Measurements from ENCODE around the gene BRD3.
A peak's percentile ranks its signal among the peaks of the same experiment; 100 is the strongest.

The BRD3 gene

GRCh38 chr9:134066526-134066912 is 1.3 kb downstream of the BRD3 start:
- peak; percentile 10 for DNase-seq

- no peak for DNase-seq
Observed at GRCh38 chr9:134065612-134066419, 2.0 kb downstream of the BRD3 start.

- no peak for DNase-seq
Observed at GRCh38 chr9:134064711-134065110, 3.1 kb downstream of the BRD3 start.

DNA sequence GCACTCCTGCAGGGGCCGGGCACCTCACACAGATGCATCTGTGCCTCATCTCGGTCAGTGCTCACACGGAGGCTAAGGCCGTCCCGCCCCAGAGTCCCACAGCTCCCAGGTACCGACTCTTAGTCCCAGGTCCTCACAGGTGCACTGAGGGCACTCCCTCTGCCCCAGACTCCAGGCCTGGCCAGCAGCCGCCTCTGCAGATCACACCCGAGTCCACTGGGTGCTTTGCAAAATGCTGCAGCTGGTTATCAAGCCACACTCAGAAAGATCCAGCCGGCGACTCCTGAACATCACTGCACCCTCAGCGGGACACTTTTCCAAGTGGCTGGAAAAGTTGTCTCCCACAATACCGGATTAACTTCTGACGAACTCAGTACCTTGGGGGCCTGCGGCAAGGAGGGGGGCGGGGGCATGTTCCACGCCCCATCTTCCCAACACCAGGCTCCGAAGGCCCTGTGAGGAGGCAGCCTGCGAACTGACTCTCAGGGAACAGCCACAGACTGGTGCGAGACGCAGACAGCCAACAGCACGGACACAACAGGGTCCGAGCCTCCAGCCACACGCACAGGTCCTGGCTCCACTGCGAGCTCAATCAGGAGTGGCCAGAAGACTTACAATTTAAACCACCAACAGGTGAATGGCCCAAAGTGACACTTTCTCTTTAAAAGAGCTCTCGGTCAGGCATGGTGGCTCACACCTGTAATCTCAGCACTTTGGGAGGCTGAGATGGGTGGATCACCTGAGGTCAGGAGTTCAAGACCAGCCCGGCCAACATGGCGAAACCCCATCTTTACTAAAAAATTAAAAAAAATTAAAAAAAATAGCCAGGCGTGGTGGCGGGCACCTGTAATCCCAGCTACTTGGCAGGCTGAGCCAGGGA is 4.0 kb downstream of the BRD3 start:
- no peak for DNase-seq

DNA sequence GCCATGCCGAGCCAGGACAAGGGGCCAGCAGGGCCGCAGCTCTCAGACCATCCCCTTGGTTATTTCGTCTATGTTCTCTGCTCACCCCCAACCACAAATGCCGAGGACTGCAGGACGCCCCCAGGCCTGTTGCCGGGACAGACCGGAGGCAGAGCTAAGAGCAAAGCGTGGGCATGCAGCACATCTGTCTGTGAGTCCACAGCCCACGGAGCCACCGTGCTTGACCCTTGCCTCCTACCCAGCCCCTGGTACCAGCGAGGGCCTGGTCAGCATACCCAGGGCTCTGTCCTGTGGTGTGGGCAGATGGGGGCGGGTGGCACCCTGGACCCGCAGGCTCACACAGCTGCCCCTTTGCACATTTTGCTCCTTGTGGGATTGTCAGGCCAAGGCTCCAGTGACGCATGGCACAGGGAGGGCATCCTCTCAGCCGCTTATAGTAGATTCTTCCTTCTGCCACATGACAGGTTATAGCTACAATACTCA is 4.7 kb downstream of the BRD3 start:
- no peak for DNase-seq

DNA sequence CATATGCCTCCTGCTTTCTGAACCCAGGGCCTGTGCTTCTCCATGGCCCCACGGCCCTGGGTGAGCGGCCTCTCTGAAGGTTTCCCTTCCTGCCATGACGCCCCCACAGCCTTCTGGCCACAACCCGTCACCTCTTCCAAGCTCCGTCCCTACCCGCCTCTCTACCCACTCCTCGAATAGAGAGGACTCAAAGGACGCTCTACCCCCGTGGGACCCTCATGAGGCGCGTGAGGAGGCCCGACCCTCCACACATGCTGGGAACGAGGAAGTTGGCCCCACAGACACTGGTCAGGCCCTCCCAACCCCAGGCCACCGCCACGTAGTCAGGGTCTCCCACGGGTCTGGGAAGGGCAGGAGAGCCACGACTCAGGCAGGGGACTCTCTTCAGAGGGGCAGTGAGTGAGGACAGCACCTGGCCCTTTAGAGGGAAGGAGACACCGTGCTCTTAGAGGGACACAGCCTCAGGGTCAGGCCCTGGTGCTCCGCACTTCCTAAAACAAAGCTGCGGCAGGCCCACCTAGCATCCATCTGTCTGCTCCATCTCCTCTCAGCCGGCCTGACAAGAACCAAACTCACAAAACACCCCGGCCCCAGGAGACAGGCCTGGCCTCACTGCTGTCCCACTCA is 5.3 kb downstream of the BRD3 start:
- DNase-seq, result no peak

GRCh38 chr9:134061688-134062371 is 6.0 kb downstream of the BRD3 start:
- no peak for DNase-seq

DNA sequence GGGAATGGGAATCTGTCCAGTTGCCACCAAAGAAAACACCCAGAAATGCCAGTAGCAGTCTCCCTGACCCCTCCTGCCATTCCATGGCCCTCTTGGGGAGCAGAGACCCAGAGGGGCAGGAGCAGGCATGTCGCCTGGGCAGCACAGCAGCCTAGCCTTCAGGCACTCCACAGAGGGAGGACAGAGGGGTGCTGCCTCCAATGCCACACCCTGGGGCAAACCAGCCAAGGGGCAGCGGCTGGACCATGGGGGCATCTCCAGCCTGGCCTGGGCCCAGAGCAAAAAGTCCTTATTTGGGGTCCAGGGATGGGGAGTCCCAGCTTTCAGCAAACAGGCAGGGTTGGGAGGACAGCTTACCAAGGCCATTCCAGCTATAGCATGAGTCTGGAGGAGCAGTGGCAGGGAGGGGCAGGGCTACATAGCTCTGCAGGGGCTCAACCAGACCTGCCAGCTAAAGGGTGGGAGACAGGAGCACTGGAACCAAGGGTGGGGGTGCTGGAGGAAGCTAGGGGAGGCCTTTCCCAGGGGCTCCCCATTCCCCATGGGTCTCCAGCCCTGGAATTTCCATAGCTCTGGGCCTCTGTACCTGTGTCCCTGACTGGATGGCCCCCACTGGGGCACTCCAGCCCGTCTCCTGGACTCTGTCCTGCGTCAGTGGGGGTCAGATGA is 6.7 kb downstream of the BRD3 start:
- no peak for DNase-seq

GRCh38 chr9:134060546-134060945 is 7.3 kb downstream of the BRD3 start:
- DNase-seq, result no peak

- no peak for DNase-seq
Observed at GRCh38 chr9:134059661-134060395, 8.0 kb downstream of the BRD3 start.

DNA sequence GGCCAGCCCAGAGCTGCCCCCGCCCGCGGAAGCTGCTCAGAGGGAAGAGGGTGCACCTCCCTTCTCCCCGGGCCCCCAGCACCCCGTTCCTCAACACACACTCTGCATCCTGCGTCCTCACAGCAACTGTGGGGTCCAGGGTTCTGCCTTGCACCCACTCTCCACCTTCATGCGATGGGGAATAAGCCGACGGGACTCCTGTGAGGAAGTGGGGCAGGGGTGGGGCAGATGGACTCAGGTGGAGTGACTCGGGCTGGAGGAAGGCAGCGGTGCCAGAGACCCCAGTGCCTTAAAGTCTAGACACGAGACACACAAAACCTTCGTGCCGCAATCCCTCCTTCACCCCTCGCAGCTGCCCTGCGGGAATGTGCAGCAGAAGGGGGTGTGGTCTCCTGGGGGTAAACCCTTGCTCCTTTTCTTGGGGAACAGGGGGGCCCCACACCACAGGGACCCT is 8.6 kb downstream of the BRD3 start:
- DNase-seq, result no peak

- no peak for DNase-seq
Observed at GRCh38 chr9:134058716-134059115, 9.1 kb downstream of the BRD3 start.

DNA sequence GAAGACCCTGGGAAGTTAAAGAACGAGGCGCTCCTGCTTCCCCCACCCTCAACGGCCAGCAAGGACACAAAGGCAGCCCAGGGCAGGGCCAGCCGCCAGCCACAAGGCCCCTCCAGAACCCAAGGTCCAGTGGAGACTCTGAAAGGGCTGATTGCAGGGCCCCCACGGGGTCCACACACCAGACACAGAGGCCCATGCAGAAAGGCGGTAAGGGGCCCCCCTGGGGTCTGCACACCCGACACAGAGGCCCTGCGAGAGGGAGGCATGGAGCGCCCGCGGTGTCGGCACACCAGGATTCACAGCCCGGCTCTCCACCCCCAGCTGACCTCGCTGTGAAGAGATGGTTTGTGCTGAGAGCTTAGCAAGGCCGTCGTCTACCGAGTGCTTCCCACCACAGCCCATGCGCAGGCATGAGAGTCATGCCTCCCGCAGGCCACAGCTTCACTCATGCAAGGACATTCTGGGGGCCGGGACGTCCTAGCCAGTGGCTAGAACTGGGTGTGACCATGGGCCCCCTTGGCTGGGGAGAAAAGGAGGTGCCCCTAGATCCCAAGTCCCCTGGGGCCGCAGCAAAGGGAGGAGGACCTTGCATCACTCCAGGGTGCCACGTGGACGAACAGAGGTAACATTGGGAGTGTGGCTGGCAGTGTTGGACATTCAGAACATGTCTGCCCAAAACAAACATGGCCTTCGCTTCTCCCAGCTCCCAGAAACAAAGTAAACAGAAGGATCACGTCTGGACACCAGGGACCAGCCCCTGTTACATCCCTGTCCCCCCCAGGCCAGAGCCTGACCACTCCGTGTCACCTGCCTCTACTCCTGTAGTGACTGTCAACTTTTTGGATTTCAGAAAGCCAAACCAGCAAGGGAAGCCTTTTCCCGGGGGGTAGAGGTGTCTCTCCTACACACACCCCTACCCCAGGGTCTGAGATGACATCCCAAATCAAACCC is 9.8 kb downstream of the BRD3 start:
- DNase-seq, result no peak

GRCh38 chr9:134057307-134057657 is 10.5 kb downstream of the BRD3 start:
- no peak for DNase-seq

GRCh38 chr9:134056483-134057306 is 11.1 kb downstream of the BRD3 start:
- DNase-seq, result no peak

DNA sequence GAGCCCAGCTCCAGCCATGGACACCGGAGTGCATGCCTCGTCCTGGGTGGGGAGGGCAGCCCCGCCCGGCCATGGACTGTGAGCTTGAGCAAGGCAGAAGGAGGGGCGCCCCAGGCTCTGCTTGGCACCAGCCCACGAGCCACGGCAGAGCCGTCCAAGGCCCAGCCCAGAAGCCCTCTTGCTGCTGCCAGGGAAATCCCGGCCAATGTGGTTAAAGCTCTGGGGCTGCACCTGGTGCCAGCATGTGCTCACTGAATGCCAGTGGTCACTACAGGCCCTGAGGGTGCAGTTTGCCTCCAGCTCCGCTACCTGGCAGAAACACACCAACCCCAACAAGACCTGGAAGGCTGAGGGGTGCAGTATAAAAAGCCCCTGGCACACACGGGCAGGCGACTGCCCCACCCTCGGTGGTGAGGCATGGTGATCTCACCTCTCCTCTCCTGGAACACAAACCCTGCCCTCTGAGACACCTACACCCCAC is 11.8 kb downstream of the BRD3 start:
- DNase-seq, result peak; percentile 6

DNA sequence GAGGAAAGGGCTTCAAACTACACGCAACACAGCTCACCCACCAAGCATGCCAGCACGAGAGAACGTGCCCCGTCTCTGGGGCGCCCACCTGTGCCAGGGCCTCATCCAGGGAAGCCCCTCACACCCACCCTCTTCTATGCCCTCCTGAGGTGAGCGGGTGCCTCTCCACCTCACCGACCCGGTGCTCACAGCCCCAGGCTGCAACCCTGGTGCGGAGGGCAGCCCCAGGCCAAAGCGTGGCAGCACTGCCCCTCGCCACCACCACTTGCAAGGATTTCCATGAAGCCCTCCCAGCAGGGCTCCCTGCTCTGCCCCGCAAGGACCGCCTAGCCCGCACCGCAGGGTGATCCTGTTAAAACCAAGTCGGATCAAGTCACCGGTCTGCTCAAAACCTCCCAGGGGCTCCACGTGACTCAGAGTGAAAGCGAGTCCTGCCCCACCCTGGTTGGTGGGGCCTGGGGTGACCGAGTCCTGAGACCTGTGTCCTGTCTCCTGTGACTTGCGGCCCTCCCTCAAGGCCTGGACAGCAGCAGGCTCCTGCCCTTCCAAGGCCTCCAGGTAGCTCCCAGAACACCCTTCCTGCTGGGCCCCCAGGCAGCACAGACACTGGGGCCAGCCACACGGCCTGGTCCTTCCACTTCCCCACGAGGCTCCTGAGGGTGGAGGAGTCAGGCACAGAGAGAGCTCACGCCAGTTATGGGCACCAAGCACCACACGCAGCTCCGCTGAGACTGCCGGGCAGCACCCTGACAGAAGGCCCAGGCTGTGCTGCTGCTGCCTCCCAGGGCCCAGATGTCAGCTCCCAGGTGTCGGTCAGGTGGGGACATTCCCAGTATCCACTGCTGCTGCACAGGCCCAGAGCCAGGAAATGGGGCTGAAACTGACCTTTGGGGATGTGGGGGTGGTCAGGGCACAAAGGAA is 12.7 kb downstream of the BRD3 start:
- DNase-seq, result no peak

Measured in NCI-H1092 treated with DMSO at 0.1 percent for 48 hours (cell line).